ENCODE results near the gene CDX1.

Gene CDX1

GRCh38 chr5:150184990-150185912, 18.7 kb downstream of the CDX1 start:
- no peak for DNase-seq

DNA sequence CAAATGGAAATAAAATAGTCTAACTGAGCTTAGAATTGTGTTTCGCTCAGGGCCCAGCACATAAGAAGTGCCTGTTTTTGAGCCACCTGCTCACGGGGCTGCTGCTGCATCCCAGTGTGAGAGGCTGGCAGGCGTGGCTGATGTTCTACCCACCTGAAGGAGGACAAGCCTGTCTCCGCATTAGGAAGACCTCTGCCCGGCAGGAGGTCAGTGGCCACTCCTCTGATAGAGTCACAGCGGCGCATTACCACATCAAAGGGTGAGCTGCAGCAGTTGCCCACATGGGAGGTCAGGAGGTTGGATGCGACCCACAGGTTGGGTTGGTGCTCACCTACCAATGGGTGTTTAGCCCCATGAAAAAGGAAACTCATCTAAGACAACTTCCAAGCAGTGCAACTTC, 19.6 kb downstream of the CDX1 start:
- no peak for DNase-seq

DNA sequence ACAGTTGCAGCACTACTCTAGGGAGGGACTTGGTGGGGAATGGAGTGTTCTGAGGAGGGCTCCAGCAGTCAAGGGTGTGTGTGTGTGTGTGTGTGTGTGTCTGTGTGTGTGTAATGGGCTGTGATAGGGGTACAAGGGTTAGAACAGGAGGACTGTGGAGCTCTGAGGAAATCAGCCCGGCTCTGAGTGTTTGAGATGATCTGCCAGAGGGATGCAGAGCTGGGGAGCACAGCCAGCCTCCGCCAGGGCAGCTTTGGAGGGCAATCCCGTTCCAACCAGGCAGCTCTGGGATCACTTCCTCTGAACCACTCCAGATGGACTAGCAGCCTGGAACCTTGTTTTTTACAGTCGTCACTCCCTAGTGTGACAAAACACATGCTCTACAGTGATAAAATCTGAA, 20.3 kb downstream of the CDX1 start:
- no peak for DNase-seq

GRCh38 chr5:150188146-150188842, 21.7 kb downstream of the CDX1 start:
- no peak for DNase-seq

DNA sequence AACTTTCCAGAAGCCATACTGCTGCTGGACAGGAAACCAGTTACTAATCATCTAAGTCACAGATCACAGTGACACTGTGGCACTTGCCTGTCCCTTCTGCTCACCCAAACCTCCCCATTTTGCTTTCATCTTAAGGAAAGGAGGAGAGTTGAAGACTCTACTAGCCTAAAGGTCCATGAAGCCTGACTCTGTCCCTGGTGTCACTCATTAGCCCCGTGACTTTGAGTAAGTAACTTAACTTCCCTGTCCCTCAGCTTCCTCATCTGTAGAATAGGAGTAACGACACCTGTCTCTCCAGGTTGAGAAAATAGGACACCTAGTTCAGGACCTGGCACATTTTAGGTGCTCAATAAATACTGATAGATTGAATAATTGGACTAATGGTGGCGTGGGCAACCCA, 22.7 kb downstream of the CDX1 start:
- no peak for DNase-seq

DNA sequence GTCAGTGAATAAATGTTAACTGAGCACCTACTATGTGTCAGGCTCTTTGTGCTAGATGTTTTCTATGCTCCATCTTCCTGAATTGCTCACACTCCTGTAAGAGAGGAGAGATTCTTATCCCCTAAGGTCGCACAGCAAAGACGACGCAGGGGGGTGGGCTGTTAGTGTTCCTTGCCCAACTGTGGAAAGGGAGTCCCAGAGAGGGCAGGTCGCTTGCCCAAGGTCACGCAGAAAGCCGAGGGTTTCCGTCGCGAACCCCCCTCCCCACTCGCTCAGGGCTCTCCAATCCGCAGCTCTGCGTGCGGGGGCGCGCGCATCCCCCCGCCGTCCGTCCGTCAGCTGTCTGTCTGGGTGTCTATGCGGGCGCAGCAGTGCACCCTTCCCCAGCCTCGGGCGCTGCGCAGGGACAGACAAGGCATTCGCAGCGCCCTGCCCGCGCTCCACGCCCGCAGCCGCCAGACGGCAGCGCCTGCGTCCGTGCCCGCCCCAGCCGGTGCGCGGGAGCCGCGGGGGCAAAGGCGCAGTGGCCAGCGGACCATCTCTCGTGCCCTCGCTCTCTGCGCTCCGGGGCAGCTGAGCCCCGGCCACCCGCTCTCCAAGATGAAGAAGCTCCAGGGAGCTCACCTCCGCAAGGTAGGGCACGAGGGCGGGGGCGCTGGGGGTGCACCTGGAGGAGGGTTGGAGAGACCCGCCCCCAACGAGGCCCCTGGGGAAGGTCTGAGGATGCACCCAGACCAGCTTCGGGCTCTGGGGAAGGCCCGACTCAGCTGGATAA, 23.3 kb downstream of the CDX1 start, which contains the start of gene SLC6A7:
TSS of gene SLC6A7 (plus strand) at position 335 of the 775 bp plus-strand sequence. CDS start at position 601, 266 bp downstream.
- no peak for DNase-seq

DNA sequence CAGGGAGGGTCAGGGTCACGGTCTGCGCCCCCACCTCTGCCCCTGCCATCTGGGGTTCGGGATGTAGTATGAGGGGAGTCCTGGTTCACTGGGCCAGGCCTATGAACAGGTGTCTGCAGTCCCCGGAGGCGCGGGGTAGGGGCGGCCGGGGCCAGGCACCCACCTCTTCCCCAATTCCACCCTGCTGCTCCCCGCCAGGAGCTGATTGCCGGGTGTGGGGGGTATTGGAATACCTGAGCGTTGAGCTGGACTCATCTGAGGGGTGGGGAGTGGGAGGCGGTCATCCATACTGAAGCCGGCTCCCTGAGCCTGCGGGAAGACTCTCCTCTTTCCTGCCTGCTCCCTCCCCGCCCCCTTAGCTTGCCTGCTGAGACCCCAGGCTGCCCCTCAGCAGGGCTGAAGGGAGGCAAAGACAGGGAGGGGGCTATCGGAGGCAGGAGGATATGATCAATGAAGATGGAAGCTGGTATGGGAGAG, 24.0 kb downstream of the CDX1 start:
- DNase-seq, result no peak

DNA sequence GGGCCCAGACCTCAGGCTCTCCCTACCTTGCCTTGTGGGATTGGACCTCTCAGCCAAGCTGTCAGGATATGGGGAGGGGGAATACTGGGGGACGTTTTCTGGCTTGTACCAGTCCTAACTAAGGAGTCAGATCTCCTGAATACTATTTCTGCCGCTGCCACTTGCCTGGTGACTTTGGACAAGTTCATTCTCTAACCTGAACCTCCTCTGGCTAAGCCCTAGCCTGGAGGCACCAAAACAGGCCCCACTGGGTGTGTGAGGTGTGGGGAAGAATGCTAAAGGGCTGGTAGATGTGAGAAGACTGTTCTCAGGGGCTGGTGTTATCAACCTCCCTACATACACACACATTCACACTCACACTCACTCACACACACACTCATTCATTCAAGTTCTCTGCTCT, 24.4 kb downstream of the CDX1 start:
- no peak for DNase-seq

DNA sequence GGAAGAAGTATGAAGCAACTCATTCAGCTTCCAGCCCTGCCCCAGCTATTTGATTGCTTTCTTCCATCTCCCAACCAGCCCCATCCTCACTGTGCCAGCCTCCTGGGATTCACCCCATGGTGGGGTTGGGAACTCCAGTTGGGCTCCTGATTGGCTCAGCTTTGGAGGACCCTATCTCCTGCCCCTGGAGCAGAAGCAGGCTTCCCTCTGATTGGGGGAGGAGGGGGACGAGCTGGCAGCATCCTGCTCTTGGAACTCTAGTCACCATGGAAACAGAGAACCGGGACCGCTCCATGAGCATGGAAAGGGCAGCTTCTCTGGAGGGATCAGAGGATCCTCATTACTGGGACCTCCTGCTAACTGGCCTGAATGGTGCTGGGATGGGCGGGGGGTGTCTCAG, 25.9 kb downstream of the CDX1 start:
- DNase-seq, result no peak

- no peak for DNase-seq
Measured at GRCh38 chr5:150195736-150196485, 29.3 kb downstream of the CDX1 start.

GRCh38 chr5:150196514-150196913, 29.9 kb downstream of the CDX1 start:
- no peak for DNase-seq

DNA sequence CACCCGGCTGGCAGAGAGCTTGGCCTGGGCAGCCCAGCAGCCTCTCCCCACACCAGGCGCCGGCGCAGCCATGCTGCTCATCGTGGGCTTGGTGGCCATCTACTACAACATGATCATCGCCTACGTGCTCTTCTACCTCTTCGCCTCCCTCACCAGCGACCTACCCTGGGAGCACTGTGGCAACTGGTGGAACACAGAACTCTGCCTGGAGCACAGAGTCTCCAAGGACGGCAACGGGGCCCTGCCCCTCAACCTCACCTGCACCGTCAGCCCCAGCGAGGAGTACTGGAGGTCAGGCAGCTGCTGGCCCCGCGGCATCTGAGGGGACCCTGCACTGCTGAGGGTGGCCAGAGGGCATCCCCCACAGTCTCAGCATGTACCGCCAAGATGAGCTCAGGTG, 30.4 kb downstream of the CDX1 start:
- DNase-seq, result no peak

GRCh38 chr5:150197476-150197875, 30.9 kb downstream of the CDX1 start:
- no peak for DNase-seq

DNA sequence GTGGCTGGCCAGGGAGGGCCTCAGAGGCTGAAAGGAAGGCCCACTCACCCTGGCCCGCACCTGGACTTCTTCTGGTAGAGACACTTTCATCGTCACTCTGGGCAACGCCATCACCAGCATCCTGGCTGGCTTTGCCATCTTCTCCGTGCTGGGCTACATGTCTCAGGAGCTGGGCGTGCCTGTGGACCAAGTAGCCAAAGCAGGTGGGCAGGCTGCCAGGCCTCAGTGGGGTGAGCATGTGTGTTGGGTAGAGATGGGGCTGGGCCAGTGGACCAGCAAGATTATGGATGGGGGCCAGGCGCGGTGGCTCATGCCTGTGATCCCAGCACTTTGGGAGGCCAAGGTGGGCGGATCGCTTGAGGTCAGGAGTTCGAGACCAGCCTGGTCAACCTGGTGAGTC, 35.9 kb downstream of the CDX1 start:
- DNase-seq, result no peak

DNA sequence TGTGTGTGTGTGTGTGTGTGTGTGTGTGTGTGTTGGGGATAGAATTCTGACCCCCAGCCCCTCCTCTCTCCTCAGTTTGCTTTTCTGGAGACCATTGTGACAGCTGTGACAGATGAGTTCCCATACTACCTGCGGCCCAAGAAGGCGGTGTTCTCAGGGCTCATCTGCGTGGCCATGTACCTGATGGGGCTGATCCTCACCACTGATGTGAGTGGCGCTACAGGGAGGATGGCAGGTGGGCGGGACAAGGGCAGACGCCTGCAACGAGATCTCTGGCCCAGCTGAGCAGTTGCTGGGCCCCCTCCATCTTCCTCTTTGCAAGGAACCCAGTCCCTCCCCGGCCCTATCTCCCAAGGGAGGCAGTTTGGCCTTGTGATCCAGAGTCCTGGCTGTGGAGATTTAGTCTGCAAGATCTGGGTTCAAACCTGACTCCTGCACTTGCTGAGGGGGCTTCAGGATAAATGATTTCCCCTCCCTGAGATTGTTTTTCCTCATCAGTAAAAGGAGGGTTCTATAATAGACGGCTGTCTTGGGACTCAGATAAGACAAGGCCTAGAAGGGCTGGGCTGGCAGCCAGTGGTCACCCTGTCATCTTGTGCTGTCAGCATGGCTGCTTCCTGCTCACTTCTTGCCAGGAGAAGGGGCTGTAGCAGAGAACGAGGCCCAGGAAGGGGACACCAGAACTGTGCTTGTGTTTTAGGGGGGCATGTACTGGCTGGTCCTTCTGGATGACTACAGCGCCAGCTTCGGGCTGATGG, 37.4 kb downstream of the CDX1 start:
- no peak for DNase-seq

DNA sequence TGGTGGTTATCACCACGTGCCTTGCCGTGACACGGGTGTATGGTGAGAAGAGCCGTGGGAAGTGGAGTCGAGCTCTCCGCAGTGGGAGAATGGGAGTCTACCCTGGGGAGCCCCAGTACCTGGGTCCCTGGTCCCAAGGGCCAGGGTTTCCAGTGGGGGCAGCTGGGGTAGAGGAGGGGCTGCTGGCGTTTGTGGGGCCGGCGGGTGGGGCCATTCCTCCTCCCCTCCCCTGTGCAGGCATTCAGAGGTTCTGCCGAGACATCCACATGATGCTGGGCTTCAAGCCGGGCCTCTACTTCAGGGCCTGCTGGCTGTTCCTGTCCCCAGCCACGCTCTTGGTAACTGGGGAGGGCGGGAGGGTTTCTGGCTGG, 38.0 kb downstream of the CDX1 start:
- DNase-seq, result no peak

- DNase-seq, result no peak
Measured at GRCh38 chr5:150206098-150206778, 39.7 kb downstream of the CDX1 start.

DNA sequence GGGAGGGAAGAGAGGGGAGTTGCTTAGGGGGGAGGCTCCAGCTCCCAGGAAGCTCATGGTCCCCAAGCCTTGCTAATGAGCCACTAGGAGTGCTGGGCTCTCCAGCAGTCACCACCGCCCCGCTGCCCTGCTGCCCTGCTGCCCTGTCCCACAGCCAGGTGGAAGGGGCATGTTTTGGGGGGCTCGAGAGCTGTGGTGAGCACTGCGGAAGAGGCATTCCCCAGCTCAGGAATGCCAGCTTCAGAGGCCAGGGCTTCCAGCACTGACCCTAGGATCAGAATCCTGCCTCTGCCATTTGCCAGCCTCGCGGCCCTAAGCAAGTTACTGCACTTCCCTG, 40.2 kb downstream of the CDX1 start:
- DNase-seq, result no peak

GRCh38 chr5:150208187-150209098, 41.9 kb downstream of the CDX1 start:
- no peak for DNase-seq

DNA sequence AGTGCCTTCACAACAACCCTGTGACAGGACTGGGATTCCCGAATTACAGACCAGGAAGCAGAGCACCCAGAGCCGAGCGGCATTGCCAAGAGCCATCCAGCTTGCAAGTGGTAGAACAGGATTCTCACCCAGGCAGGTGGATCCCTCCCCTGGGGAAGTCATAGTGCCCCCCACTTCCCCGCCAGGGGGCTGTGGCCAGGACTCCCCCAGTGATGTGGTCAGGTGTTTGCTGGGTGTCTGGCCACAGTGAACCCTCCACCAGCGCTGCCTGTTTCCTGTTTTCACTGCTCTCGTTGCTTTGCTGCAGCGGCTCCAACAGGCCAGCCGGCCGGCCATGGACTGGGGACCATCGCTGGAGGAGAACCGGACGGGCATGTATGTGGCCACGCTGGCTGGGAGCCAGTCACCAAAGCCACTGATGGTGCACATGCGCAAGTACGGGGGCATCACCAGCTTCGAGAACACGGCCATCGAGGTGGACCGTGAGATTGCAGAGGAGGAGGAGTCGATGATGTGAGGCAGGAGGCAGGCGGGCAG, 42.6 kb downstream of the CDX1 start:
- no peak for DNase-seq
